K562 treated with DMSO at 1 percent for 12 hours (cell line): ENCODE results near the gene ARHGAP9. TPM values are rescaled to one million over a fixed set of nuclear protein-coding genes. Genes with fewer than 3 reads are reported as not detected.

Experiments
- total RNA-seq: library from RNA; unstranded; fragments of 300-600 nt; gene quantifications from 2 replicates; pipeline ENCODE4 v1.2.3, GENCODE V29; 2022; ENCODE audit not compliant: insufficient read depth

Gene ARHGAP9
- total RNA-seq: 7.4 and 10.8 TPM in 2 replicates

DNA sequence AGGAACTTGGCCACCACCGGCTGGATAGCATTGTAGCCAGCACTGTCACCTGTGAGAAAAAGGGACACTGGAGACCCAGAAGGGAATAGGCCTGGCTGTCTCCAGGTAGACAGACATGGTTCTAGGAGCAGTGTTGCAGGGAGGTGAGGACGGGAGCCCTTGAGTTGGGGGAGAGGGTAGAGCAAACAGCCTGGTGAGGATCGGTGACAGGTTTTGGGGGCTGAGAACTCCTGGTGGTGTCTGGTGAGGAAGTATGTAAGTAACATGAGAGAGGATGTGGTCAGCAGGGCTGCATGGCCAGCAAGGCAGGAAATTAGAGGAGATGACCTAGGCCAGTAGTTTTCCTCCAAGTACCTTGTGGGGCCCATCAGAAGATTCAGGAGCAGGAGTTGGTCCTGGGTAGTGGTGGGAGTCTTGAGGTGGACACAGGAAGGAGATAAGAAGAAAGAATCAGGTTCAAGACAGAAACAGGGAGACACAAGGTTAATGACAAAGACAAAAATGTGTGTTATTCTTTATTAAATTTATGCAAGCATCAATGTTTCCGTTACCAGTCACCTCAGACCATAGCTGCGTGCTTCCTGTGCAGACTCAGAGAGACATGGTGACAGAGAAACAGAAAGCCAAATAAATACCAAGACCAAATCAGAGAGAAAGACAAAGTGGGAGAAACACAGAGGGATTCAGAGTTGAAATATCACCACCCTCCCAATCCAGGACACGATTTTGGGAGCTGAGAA, at the start of gene ARHGAP9:
Gene ARHGAP9 (minus strand): TSS at position 491 of the 740 bp plus-strand sequence. CDS start 460 bp downstream, at position 31.

DNA sequence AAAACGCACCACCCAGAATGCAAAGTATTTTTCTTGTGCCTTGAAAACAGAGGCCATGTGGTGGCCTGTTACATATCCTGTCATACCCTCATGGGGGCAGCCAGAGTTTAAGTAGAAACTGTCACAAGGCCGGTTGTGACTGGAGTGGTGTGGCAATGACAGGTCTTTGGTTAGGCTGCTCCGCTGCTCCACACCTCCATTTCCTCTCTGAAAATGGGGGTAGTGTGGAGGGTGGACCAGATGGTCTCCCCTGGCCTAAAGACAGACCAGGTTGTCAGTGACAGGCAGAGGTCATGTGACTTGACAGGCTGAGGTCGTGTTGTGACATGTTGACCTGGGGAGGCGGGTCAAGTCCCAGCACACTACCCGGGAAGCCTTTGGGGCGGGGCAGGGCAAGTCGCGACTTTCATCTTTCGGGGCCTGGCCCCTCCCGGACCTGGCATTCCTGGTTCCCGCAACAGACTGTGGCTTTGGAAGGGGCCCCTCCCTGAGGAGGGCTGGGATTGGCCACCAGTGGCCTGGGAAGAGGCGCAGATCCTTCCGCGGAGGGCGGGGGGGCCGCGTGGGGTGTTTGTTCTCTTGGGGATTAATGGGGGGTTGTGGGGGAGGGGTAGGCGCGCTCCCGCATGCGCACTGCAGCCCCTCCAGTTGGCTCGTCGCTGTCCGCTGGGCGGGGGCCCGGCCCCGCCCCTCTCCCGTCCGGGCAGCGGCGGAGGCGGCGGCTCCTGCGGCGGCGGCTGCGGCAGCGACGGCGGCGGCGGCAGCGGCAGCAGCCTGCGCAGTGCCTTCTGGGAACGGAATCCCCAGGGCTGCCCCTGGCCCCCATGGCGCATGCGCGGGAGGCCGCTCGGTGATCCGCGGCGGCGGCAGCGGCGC, 42.6 kb upstream of the ARHGAP9 start, which contains the start of gene MBD6:
Gene MBD6 (plus strand): TSS at position 814 of the 876 bp plus-strand sequence. CDS start 1,480 bp downstream, outside the sequence.

GRCh38 chr12:57520053-57520818, 40.6 kb upstream of the ARHGAP9 start, which contains the start of gene DDIT3:
Gene DDIT3, minus strand, starts transcription at chr12:57520514. Its CDS starts 3,108 bp downstream, at chr12:57517406.

DNA sequence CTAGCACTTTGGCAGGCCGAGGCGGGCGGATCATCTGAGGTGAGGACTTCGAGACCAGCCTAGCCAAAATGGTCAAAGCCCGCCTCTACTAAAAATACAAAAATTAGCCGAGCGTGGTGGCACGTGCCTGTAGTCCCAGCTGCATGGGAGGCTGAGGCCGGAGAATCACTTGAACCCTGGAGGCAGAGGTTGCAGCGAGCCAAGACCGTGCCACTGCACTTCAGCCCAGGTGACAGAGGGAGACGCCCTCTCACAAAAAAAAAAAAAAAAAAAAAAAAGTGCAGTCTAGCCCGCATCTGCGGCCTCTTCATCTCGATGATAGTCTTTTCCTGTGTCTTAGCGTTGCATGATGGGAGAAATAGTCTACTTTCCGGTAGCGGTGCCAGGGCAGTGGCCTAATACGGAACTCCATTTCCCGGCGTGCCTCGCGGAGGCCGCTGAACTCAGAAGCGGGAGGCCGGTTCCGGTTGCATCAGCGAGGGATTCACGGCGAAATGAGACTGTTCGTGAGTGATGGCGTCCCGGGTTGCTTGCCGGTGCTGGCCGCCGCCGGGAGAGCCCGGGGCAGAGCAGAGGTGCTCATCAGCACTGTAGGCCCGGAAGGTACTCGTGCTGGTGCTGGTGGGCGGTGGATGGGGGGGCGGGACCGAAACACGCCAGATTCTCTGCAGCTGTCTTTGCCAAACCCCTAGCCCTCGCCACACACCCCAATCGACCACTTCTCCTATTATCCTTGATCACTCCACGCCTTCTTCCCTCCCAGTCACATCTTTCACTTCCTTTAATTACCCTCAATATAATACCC, 8.1 kb upstream of the ARHGAP9 start, which contains the start of gene MARS1:
Gene MARS1 (plus strand): TSS at position 472 of the 805 bp plus-strand sequence. CDS start 23 bp downstream, at position 495.

DNA sequence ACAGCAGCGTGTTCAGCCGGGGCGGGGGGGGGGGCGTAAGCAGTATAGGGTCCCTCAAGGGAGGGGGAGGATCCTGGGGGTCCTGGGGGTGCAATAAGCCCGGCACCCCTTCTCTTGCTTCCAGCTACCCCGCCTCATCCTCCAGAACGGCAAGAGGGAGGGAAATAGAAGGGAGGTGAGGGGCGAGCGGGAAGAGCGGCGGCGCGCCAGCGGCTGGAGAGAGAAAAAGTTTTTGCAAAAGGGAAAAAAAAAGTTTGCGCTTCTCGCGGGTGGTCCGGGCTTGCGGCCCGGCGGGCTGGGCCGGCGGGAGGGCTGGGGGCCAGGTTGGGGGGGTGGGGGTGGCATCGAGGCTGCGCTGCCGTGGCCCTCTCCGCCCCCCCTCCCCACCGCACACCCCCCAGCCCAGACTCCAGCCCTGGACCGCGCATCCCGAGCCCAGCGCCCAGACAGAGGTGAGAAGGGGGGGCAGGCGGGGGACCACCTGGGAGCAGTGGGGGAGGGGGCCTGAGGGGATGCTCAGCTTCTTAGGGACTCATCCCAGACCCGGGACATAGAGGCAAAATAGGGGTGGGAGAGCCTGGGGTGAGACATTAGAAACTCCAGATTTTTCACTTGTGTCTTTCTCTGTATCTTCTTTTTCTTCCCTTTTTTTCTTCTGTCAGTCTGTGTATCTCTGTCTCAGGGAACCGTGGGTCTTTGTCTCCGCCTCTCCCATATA, 19.8 kb downstream of the ARHGAP9 start, which contains the start of gene GLI1:
Gene GLI1 (plus strand): TSS at position 36 of the 718 bp plus-strand sequence. CDS start 3,907 bp downstream, outside the sequence.

GRCh38 chr12:57454566-57455373, 24.9 kb downstream of the ARHGAP9 start, which contains the start of gene INHBE:
Gene INHBE, plus strand, starts transcription at chr12:57455307. Its CDS starts 230 bp downstream, at chr12:57455537.

DNA sequence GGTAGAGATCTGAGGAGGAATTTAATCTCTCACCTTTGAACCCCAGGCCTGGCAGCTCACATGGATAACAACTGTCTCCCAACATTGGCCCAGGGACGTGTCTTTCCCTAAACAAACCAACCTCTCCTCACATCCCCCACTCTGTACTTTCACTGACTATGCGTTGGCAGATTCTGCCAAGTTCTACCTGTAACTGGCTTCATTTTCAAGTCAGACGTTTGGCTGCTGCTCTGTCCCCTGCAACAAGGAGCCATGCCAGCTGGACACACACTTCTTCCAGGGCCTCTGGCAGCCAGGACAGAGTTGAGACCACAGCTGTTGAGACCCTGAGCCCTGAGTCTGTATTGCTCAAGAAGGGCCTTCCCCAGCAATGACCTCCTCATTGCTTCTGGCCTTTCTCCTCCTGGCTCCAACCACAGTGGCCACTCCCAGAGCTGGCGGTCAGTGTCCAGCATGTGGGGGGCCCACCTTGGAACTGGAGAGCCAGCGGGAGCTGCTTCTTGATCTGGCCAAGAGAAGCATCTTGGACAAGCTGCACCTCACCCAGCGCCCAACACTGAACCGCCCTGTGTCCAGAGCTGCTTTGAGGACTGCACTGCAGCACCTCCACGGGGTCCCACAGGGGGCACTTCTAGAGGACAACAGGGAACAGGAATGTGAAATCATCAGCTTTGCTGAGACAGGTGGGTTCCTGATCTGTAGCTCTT, 45.0 kb downstream of the ARHGAP9 start, which contains the start of gene INHBC:
Gene INHBC (plus strand): TSS at position 268 of the 707 bp plus-strand sequence. CDS start 103 bp downstream, at position 371.

DNA sequence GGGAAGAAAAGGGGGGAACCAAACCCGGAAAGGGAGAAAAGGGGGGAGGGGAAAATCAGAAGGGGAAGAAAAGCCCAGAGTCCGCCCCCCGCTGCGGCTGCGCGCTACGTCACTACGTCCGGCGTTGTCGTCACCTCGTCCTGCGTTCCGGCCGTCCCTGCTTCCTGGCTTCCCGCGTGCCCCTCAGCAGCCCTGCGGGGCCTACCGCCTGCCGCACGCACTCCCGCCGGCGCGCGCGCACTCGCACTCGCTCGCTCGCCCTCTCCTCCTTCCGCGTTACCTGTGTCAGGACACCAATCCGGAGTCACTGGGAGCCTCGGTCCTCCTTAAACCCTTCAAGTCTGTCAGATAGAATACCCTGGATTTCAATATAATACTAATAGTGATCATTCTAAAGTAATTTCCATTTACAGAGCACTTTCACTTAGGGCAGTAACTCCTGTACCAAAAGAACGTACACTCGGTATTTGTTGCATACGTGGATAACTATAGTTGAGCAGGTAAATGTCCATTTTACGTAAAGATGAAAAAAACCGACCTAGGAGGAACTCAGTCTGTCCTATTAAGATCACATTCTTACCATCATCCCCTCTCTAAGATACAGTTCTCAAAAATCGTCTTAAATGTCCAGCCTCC, 48.6 kb downstream of the ARHGAP9 start, which contains the start of gene R3HDM2:
Gene R3HDM2 (minus strand): TSS at position 113 of the 636 bp plus-strand sequence. CDS start 120,615 bp downstream, outside the sequence.

Other genes with a start within 250 kb of the ARHGAP9 start
- 5.1 and 9.5 TPM in 2 replicates for gene STAC3, start 228.7 kb downstream of the ARHGAP9 start, total RNA-seq
- 11.4 and 26.3 TPM in 2 replicates for gene R3HDM2, start 48.8 kb downstream of the ARHGAP9 start, total RNA-seq
- 0.97 TPM in 1 of 2 replicates, not detected in the other for gene INHBC, start 45.1 kb downstream of the ARHGAP9 start, total RNA-seq
- 44.7 and 60.8 TPM in 2 replicates for gene INHBE, start 24.6 kb downstream of the ARHGAP9 start, total RNA-seq
- 0.49 and 3.3 TPM in 2 replicates for gene GLI1, start 20.1 kb downstream of the ARHGAP9 start, total RNA-seq
- gene MARS1, start 8.2 kb upstream of the ARHGAP9 start, total RNA-seq: 373 and 994 TPM in 2 replicates
- 211 and 237 TPM in 2 replicates for gene DDIT3, start 40.6 kb upstream of the ARHGAP9 start, total RNA-seq
- 9.5 and 30.4 TPM in 2 replicates for gene MBD6, start 43.0 kb upstream of the ARHGAP9 start, total RNA-seq
- gene DCTN2, start 67.3 kb upstream of the ARHGAP9 start, total RNA-seq: 159 and 198 TPM in 2 replicates
- 2.2 and 13.9 TPM in 2 replicates for gene KIF5A, start 70.2 kb upstream of the ARHGAP9 start, total RNA-seq
- gene PIP4K2C, start 111.3 kb upstream of the ARHGAP9 start, total RNA-seq: 14.9 and 38.4 TPM in 2 replicates
- not detected in 2 replicates for gene DTX3, start 125.0 kb upstream of the ARHGAP9 start, total RNA-seq
- gene ARHGEF25, start 131.6 kb upstream of the ARHGAP9 start, total RNA-seq: 8.4 and 14.2 TPM in 2 replicates
- 19.6 and 67.1 TPM in 2 replicates for gene B4GALNT1, start 153.3 kb upstream of the ARHGAP9 start, total RNA-seq
- 231 and 291 TPM in 2 replicates for gene OS9, start 214.3 kb upstream of the ARHGAP9 start, total RNA-seq